ENCODE measurements around the gene CHST9. TPM values are rescaled to one million over a fixed set of nuclear protein-coding genes. Genes with fewer than 3 reads are reported as not detected.

The CHST9 gene
- total and polyA plus RNA-seq, 9 of the 15 experiments (the other 6 are each of a cell fraction or from before 2014, with no cell fraction given), result not detected

GRCh38 chr18:27014841-27015240 is 170.3 kb downstream of the CHST9 start (continued):
- no peak for TF ChIP-seq HSF4 (CRISPR knock-in tag; IDR thresholded peaks at IDR 0.05; ENCODE audit: borderline replicate concordance)
- TF ChIP-seq, protein P1, sequence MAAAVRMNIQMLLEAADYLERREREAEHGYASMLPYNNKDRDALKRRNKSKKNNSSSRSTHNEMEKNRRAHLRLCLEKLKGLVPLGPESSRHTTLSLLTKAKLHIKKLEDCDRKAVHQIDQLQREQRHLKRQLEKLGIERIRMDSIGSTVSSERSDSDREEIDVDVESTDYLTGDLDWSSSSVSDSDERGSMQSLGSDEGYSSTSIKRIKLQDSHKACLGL (CRISPR knock-in tag; IDR thresholded peaks at IDR 0.05; ENCODE audit: borderline replicate concordance, poor library complexity, severe bottlenecking), result no peak
- TF ChIP-seq DMBX1 (CRISPR knock-in tag; IDR thresholded peaks at IDR 0.05; ENCODE audit: borderline replicate concordance), result no peak
- TF ChIP-seq, protein P2, sequence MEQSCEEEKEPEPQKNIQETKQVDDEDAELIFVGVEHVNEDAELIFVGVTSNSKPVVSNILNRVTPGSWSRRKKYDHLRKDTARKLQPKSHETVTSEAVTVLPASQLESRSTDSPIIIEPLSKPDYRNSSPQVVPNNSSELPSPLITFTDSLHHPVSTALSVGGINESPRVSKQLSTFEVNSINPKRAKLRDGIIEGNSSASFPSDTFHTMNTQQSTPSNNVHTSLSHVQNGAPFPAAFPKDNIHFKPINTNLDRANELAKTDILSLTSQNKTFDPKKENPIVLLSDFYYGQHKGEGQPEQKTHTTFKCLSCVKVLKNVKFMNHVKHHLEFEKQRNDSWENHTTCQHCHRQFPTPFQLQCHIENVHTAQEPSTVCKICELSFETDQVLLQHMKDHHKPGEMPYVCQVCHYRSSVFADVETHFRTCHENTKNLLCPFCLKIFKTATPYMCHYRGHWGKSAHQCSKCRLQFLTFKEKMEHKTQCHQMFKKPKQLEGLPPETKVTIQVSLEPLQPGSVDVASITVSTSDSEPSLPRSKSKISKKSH (CRISPR knock-in tag; IDR thresholded peaks at IDR 0.05), result no peak

DNA sequence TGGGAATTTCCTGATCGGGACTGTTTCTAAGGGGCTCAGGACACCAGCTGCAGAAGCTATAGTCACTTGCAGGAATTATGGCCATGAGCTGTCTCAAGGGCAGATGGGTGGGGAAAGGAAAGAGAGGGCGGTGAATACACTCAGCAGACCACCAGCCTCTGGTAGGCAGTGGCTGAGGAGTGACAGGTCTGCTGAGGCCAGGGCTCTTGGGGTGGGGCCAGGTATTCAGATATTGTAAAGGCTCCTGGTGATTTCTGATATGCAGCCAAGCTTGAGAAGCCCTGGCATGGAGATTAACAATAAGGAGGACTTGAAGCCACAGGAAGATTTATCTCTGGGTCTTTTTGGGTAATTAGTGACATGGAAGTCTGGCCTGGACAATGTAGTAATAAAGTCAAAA is 174.3 kb downstream of the CHST9 start:
- in situ Hi-C loops (cut with MboI) (no loop called here), intact Hi-C loops (cut with micrococcal nuclease) (no loop called here)
- no peaks in the 10 kb centered on the region for H4K20me1 ChIP-seq (replicated peaks; ENCODE audit: control insufficient read depth, insufficient read depth, low read length)
- H3K79me2 ChIP-seq (ENCODE audit: control insufficient read depth, insufficient read depth, low read length), result no peaks in the 10 kb centered on the region
- H3K9ac ChIP-seq (ENCODE audit: insufficient read depth in 1 of 2, low read depth in 2 of 2, low read length in 2 of 2), result no peak overlapping the region
- H3K27ac ChIP-seq (ENCODE audit: extremely low read depth, low read depth, low read length), result no peak overlapping the region
- POLR2A ChIA-PET, result no interaction called here
- no peaks in the 10 kb centered on the region for H3K27me3 ChIP-seq (ENCODE audit: control insufficient read depth in 2 of 2, insufficient read depth in 2 of 2, low read length in 2 of 2)
- H3K4me2 ChIP-seq (ENCODE audit: insufficient read depth, low read length), result no peak overlapping the region
- CTCF ChIA-PET (ENCODE audit: low intra/inter-chr PET ratio), result no interaction called here
- H3K9me3 ChIP-seq (replicated peaks; ENCODE audit: control insufficient read depth, insufficient read depth, low read depth, low read length), result no peaks in the 10 kb centered on the region; the same call in 1 of the 2 replicates
- no peak for ATAC-seq
- H3K4me3 ChIP-seq, result no peak overlapping the region
- no peak for DNase-seq (ENCODE audit: extremely low read depth in 1 of 4, low spot score in 3 of 4)
- no peak for FAIRE-seq
- no peaks in the 10 kb centered on the region for H3K4me1 ChIP-seq (replicated peaks in 1 of 2; ENCODE audit: control insufficient read depth in 2 of 2, insufficient read depth in 2 of 2, low read length in 2 of 2)
- no peaks in the 10 kb centered on the region for H3K9me1 ChIP-seq (ENCODE audit: control insufficient read depth, insufficient read depth, low read length)
- H2AFZ ChIP-seq (ENCODE audit: low read depth, low read length), result no peak overlapping the region
- H3K36me3 ChIP-seq (ENCODE audit: control insufficient read depth, insufficient read depth, low read length), result no peaks in the 10 kb centered on the region
- BruUV-seq (replicated peaks), result no TSS peak
- WGBS (ENCODE audit: insufficient coverage, low coverage, missing lambda C conversion rate), result 0% methylated on average over 2 of the region's 2 CpGs
- no peak for TF ChIP-seq ZNF3 (CRISPR knock-in tag; IDR thresholded peaks at IDR 0.05)
- TF ChIP-seq HLTF (IDR thresholded peaks at IDR 0.05), result no peak
- TF ChIP-seq BCLAF1 (IDR thresholded peaks at IDR 0.05; ENCODE audit: borderline replicate concordance in 1 of 2, control insufficient read depth in 1 of 2, low read depth in 2 of 2, low read length in 1 of 2), result no peak
- TF ChIP-seq PHB2 (IDR thresholded peaks at IDR 0.05; ENCODE audit: low read depth), result no peak
- no peak for TF ChIP-seq PRPF4 (IDR thresholded peaks at IDR 0.05; ENCODE audit: insufficient read depth, low read depth, low read length, poor library complexity, severe bottlenecking)
